ENCODE measurements around the gene TSPAN19.

The TSPAN19 gene

DNA sequence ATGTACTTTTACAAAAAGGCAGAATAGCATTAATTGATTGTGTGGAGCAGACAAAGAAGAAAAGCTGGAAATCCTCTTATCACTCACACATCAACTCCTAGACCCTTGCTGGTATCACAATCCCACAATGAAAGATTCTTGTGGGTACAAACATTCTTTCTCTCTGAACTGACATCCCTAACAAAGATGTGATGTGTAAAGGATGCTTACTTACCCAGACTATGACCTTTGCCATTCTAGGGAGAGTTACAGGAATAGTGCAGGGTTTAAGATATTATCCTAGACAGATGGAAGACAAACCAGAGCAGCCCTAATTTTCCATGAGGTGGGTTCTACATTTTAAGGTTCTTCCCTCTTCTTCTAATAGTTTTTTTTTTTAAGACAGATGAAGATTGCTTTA, 63.1 kb downstream of the TSPAN19 start:
- TF ChIP-seq, protein P1, sequence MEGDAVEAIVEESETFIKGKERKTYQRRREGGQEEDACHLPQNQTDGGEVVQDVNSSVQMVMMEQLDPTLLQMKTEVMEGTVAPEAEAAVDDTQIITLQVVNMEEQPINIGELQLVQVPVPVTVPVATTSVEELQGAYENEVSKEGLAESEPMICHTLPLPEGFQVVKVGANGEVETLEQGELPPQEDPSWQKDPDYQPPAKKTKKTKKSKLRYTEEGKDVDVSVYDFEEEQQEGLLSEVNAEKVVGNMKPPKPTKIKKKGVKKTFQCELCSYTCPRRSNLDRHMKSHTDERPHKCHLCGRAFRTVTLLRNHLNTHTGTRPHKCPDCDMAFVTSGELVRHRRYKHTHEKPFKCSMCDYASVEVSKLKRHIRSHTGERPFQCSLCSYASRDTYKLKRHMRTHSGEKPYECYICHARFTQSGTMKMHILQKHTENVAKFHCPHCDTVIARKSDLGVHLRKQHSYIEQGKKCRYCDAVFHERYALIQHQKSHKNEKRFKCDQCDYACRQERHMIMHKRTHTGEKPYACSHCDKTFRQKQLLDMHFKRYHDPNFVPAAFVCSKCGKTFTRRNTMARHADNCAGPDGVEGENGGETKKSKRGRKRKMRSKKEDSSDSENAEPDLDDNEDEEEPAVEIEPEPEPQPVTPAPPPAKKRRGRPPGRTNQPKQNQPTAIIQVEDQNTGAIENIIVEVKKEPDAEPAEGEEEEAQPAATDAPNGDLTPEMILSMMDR (IDR thresholded peaks at IDR 0.05; ENCODE audit: low read depth, low read length), result no peak
- DNase-seq (ENCODE audit: low read depth in 2 of 2), result no peak
- H3K4me3 ChIP-seq (replicated peaks in 1 of 2; ENCODE audit: low read depth in 2 of 2, low read length in 2 of 2), result no peak overlapping the region

DNA sequence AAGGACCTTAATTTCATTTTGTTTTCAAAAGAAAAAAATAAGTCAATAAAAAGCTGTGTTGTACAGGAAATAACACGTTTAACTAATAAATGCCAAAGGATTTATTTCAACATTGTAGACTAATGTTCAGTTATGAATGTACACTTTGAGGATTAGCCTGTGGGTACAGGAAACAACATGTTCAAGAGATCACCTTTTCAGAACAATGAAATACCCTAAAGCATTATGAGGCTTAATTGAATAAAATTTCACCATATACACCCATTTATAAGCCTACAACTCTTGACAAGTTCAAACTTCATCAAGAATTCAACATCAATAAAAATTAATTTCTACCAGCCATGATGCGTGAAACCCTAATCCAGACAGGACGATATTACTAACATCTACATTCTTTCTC, 66.9 kb downstream of the TSPAN19 start:
- H3K4me3 ChIP-seq (replicated peaks in 1 of 2; ENCODE audit: low read depth in 2 of 2, low read length in 2 of 2), result no peak overlapping the region
- TF ChIP-seq, protein P1 (IDR thresholded peaks at IDR 0.05; ENCODE audit: low read depth, low read length), result no peak
- no peak for DNase-seq (ENCODE audit: low read depth in 2 of 2)
